ENCODE results near the gene SEMA7A.

SEMA7A gene

GRCh38 chr15:74422265-74422651 lies 11.5 kb downstream of the SEMA7A start:
- no peak for DNase-seq (ENCODE audit: extremely low read depth, low read depth)
- TF ChIP-seq CTCF (IDR thresholded peaks at IDR 0.05; ENCODE audit: low read depth, low read length), result no peak

GRCh38 chr15:74421302-74422245 lies 12.2 kb downstream of the SEMA7A start:
- no peak for TF ChIP-seq CTCF (IDR thresholded peaks at IDR 0.05; ENCODE audit: low read depth, low read length)
- DNase-seq (ENCODE audit: extremely low read depth, low read depth), result no peak

- DNase-seq (ENCODE audit: extremely low read depth, low read depth), result no peak
Observed at GRCh38 chr15:74420193-74420905, 13.4 kb downstream of the SEMA7A start.

GRCh38 chr15:74419432-74419831 lies 14.3 kb downstream of the SEMA7A start:
- DNase-seq (ENCODE audit: extremely low read depth, low read depth), result no peak
- TF ChIP-seq CTCF (IDR thresholded peaks at IDR 0.05; ENCODE audit: low read depth, low read length), result no peak

More at GRCh38 chr15:74420193-74420905, 13.4 kb downstream of the SEMA7A start:
- no peak for TF ChIP-seq CTCF (IDR thresholded peaks at IDR 0.05; ENCODE audit: low read depth, low read length)

- TF ChIP-seq CTCF (IDR thresholded peaks at IDR 0.05; ENCODE audit: low read depth, low read length), result no peak
- DNase-seq (ENCODE audit: extremely low read depth, low read depth), result no peak
Observed at GRCh38 chr15:74418575-74419338, 15.0 kb downstream of the SEMA7A start.

- no peak for DNase-seq (ENCODE audit: extremely low read depth, low read depth)
- no peak for TF ChIP-seq CTCF (IDR thresholded peaks at IDR 0.05; ENCODE audit: low read depth, low read length)
Observed at GRCh38 chr15:74417670-74418069, 16.1 kb downstream of the SEMA7A start.
